GM12878 (cell line): ENCODE measurements around the gene MCRIP2. TPM values are rescaled to one million over a fixed set of nuclear protein-coding genes. Genes with fewer than 3 reads are reported as not detected.

ENCODE experiments used
- BCL11A ChIP-seq: IDR thresholded peaks from 2 replicates; pipeline ENCODE4 v1.6.1; 2011; ENCODE audit warnings: low read depth, low read length
- CEBPZ ChIP-seq: fragments of 150-350 bp; IDR thresholded peaks from 2 replicates; pipeline ENCODE4 v1.6.1; 2016; ENCODE audit warnings: low read depth, low read length
- CHD2 ChIP-seq: IDR thresholded peaks from 2 replicates; pipeline ENCODE4 v1.6.1; 2011; ENCODE audit warnings: low read depth, low read length, improper control_type of control experiment, borderline replicate concordance
- HSF1 ChIP-seq: fragments of 150-350 bp; IDR thresholded peaks from 2 replicates; pipeline ENCODE4 v1.6.1; 2014; ENCODE audit warnings: mild to moderate bottlenecking, low read depth, low read length
- KLF5 ChIP-seq: fragments of 450-650 bp; IDR thresholded peaks from 2 replicates; pipeline ENCODE4 v1.6.1; 2014; ENCODE audit warnings: mild to moderate bottlenecking; ENCODE audit not compliant: partially characterized antibody
- MYB ChIP-seq: fragments of 150-350 bp; IDR thresholded peaks from 2 replicates; pipeline ENCODE4 v1.6.1; 2014; ENCODE audit warnings: mild to moderate bottlenecking, low read depth, low read length, borderline replicate concordance
- NR2C1 ChIP-seq: fragments of 450-650 bp; IDR thresholded peaks from 2 replicates; pipeline ENCODE4 v1.6.1; 2017; ENCODE audit warnings: antibody characterized with exemption, mild to moderate bottlenecking, moderate library complexity
- POU2F2 ChIP-seq: IDR thresholded peaks from 3 replicates; pipeline ENCODE4 v1.6.1; 2011; ENCODE audit warnings: low read depth, mild to moderate bottlenecking, low read length, borderline replicate concordance
- SMAD1 ChIP-seq: fragments of 450-650 bp; IDR thresholded peaks from 2 replicates; pipeline ENCODE4 v1.6.1; 2018; ENCODE audit warnings: mild to moderate bottlenecking, low read depth; ENCODE audit not compliant: partially characterized antibody
- SPI1 ChIP-seq: IDR thresholded peaks from 2 replicates; pipeline ENCODE4 v1.6.1; 2011; ENCODE audit warnings: low read depth, mild to moderate bottlenecking, low read length, moderate library complexity, borderline replicate concordance; ENCODE audit not compliant: insufficient read depth
- STAT1 ChIP-seq: fragments of 450-650 bp; conservative IDR thresholded peaks from 2 replicates; pipeline ENCODE4 v1.6.1; 2014; ENCODE audit warnings: antibody characterized with exemption, mild to moderate bottlenecking
- ZBED1 ChIP-seq: IDR thresholded peaks from 2 replicates; pipeline ENCODE4 v1.6.1; 2016; ENCODE audit warnings: borderline replicate concordance
- ZBTB40 ChIP-seq: fragments of 450-650 bp; IDR thresholded peaks from 2 replicates; pipeline ENCODE4 v1.6.1; 2016; ENCODE audit warnings: mild to moderate bottlenecking, moderate library complexity, borderline replicate concordance
- polyA plus RNA-seq, 11 experiments: library from polyadenylated mRNA; depleted of rRNA in 4 of 11; unstranded in 6 of 11; stranded (reverse) in 5 of 11; fragments of >200 nt; fragmentation: Nextera tagmentation in 4 of 11; fragmentation: Illumina TruSeq in 1 of 11; extraction: Ambion mirVana in 4 of 11; extraction: Trizol in 1 of 11; gene quantifications; 1 replicate in 1 of 11; 2 replicates in 10 of 11; pipeline versions ENCODE4 v1.2.1 to v1.2.3, GENCODE V29; 2011 to 2016; ENCODE audit warnings: inconsistent platforms in 2 of 11, missing spikeins in 2 of 11, low read depth in 1 of 11
- total RNA-seq, 4 experiments: library from RNA; depleted of rRNA in 3 of 4; stranded (reverse); fragments of >200 nt in 3 of 4; fragmentation: Illumina TruSeq in 1 of 4; extraction: Trizol in 1 of 4; gene quantifications; 2 replicates each; pipeline versions ENCODE4 v1.2.1 to v1.2.3, GENCODE V29; 2013 to 2021
- TF ChIP-seq, protein P1 (sequence below): IDR thresholded peaks from 2 replicates; pipeline ENCODE4 v1.6.1; 2011; ENCODE audit warnings: low read depth, mild to moderate bottlenecking, low read length, moderate library complexity, borderline replicate concordance; ENCODE audit errors: extremely low read depth
- TF ChIP-seq, protein P2 (sequence below): IDR thresholded peaks from 2 replicates; pipeline ENCODE4 v1.6.1; 2011; ENCODE audit warnings: mild to moderate bottlenecking, low read depth, low read length, moderate library complexity; ENCODE audit not compliant: insufficient replicate concordance

Gene MCRIP2
- total and polyA plus RNA-seq, 10 of the 15 experiments (the other 5 are each of a cell fraction or from before 2014, with no cell fraction given), result 0.19 to 93.1 (median 57.9) TPM

DNA sequence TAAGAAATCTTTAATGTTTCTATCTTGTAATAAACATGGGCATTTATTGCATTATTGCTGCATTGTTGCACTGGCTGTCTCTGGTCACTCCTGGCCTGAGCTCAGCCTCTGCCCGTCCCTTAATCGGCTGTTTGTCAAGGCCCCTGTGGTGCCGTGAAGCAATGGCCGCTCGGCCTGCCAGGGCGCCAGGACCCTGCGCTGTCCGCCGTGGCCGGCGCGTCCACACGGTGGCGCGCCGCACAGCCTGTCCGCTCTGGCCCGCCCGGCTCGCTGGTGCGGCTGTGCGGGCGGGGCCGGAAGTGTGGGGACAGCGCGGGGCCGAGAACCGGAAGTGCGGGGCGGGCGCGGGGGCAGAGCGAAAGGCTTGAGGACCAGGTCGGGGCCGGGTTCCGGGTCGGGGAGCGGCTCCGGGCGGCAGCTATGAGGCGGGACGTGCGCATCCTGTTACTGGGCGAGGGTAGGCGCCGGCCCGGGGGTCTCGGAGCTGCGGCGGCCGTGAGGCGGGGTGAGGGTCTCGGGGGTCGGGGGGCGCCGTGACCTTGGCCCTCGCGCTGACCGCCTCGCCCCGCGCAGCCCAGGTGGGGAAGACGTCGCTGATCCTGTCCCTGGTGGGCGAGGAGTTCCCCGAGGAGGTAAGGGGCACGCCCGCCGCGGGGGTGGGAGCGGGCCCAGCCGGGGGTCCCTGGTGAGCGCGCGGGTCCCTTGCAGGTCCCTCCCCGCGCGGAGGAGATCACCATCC lies 26.3 kb downstream of the MCRIP2 start, which contains the start of gene RHOT2 (continued):
- TF ChIP-seq ZBTB40 (peak; percentile 82), HSF1 (peak; percentile 63; the same call in 1 of the 2 replicates), ZBED1 (no peak), MYB (no peak), STAT1 (peak; percentile 87; the same call in 1 of the 2 replicates), NR2C1 (peak; percentile 86), SPI1 (peak; percentile 18; the same call in 1 of the 2 replicates), CEBPZ (no peak), SMAD1 (no peak), BCL11A (no peak), POU2F2 (peak; percentile 51; the same call in 1 of the 3 replicates), CHD2 (peak; percentile 58; the same call in 1 of the 2 replicates), KLF5 (peak; percentile 87)
- TF ChIP-seq, protein P1, sequence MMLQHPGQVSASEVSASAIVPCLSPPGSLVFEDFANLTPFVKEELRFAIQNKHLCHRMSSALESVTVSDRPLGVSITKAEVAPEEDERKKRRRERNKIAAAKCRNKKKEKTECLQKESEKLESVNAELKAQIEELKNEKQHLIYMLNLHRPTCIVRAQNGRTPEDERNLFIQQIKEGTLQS, result no peak
- TF ChIP-seq, protein P2, sequence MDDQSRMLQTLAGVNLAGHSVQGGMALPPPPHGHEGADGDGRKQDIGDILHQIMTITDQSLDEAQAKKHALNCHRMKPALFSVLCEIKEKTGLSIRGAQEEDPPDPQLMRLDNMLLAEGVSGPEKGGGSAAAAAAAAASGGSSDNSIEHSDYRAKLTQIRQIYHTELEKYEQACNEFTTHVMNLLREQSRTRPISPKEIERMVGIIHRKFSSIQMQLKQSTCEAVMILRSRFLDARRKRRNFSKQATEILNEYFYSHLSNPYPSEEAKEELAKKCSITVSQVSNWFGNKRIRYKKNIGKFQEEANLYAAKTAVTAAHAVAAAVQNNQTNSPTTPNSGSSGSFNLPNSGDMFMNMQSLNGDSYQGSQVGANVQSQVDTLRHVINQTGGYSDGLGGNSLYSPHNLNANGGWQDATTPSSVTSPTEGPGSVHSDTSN, result no peak
